HG03097 (cell line): ENCODE data around the gene CHN2.

Experiments
- ATAC-seq: cut with Tn5 transposase; IDR thresholded peaks from one replicate; pipeline ENCODE4 v1.9.1; 2021; ENCODE audit not compliant: unreplicated experiment, low FRiP score

The CHN2 gene

GRCh38 chr7:29480934-29481651, 286.5 kb downstream of the CHN2 start:
- no peak for ATAC-seq

GRCh38 chr7:29482056-29482455, 287.5 kb downstream of the CHN2 start:
- ATAC-seq: no peak

GRCh38 chr7:29483219-29484104, 288.9 kb downstream of the CHN2 start:
- ATAC-seq: no peak

- ATAC-seq: no peak
These were observed 289.7 kb downstream of the CHN2 start for GRCh38 chr7:29484280-29484679.

- ATAC-seq: no peak
These were observed 291.0 kb downstream of the CHN2 start for GRCh38 chr7:29485339-29486190.

GRCh38 chr7:29486191-29486700, 291.7 kb downstream of the CHN2 start:
- no peak for ATAC-seq

- no peak for ATAC-seq
These were observed 292.8 kb downstream of the CHN2 start for GRCh38 chr7:29487424-29487823.

GRCh38 chr7:29488203-29488970, 293.8 kb downstream of the CHN2 start:
- no peak for ATAC-seq

- no peak for ATAC-seq
These were observed 294.4 kb downstream of the CHN2 start for GRCh38 chr7:29488977-29489376.

GRCh38 chr7:29490094-29490607, 295.6 kb downstream of the CHN2 start:
- ATAC-seq: no peak

- no peak for ATAC-seq
These were observed 299.8 kb downstream of the CHN2 start for GRCh38 chr7:29494350-29494749.

- no peak for ATAC-seq
These were observed 301.1 kb downstream of the CHN2 start for GRCh38 chr7:29495653-29496052.

GRCh38 chr7:29496355-29497020, 301.9 kb downstream of the CHN2 start:
- ATAC-seq: no peak

- ATAC-seq: no peak
These were observed 305.4 kb downstream of the CHN2 start for GRCh38 chr7:29499932-29500331.

GRCh38 chr7:29500719-29501118, 306.1 kb downstream of the CHN2 start:
- ATAC-seq: no peak

- no peak for ATAC-seq
These were observed 307.6 kb downstream of the CHN2 start for GRCh38 chr7:29502133-29502532.

- no peak for ATAC-seq
These were observed 311.4 kb downstream of the CHN2 start for GRCh38 chr7:29505931-29506330.

GRCh38 chr7:29508608-29509007, 314.0 kb downstream of the CHN2 start:
- no peak for ATAC-seq

GRCh38 chr7:29510028-29510427, 315.5 kb downstream of the CHN2 start:
- no peak for ATAC-seq
